SIG-M5 (cell line): ENCODE measurements around the gene SIK3.

Experiments
- DNase-seq: peaks from one replicate; lab custom pipeline; 2025; lab: John Stamatoyannopoulos, UW

The SIK3 gene

GRCh38 chr11:116793772-116794097 lies 304.5 kb downstream of the SIK3 start:
- no peak for DNase-seq
